ENCODE data around the gene POGLUT2.
A peak's percentile ranks its signal among the peaks of the same experiment; 100 is the strongest.

Gene POGLUT2

GRCh38 chr13:102798581-102799425, at the start of gene POGLUT2, which contains the start of gene BIVM:
Gene POGLUT2, minus strand, starts transcription at chr13:102798976. Its CDS starts 306 bp downstream, at chr13:102798670.
Gene BIVM, plus strand, starts transcription at chr13:102799119. Its CDS starts 8,149 bp downstream, at chr13:102807268.
- DNase-seq = peak; percentile 91

GRCh38 chr13:102847272-102848234, 48.8 kb upstream of the POGLUT2 start:
- DNase-seq = peak; percentile 27

DNA sequence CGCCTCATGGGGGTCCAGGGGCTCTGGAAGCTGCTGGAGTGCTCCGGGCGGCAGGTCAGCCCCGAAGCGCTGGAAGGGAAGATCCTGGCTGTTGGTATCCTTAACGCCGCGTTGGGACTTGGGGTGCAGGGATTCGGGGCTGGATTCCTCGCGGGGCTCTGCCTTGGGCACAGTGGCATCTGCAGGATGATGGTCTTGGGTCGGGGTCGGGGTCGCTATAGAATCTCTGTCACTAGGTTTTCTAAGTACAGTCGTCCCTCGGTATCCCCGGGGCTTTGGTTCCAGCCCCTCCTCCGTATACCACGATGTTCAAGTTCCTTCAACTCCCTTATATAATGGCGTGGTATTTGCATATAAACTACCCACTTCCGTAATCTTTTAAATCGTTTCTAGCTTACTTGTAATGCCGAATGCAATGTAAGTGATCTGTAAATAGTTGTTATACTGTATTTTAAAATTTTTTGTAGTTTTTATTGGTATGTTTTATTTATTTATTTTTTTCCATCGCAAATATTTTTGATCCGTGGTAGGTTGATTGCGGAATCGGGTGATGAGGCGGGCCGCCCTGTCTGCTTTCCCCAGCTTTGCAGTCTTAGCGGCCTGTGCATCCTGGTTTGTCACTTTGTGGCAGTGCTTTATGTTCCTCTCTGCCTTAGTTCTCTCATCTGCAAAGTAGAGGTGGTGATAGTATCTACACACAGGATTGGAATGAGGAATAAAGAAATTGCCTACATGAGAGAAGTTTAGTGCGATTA, 47.7 kb upstream of the POGLUT2 start:
- DNase-seq = peak; percentile 35

- peak; percentile 95 for DNase-seq
Observed at GRCh38 chr13:102845630-102846260, 47.0 kb upstream of the POGLUT2 start, which contains the start of gene ERCC5. Gene ERCC5, plus strand, starts transcription at chr13:102846032. Its CDS starts 235 bp downstream, at chr13:102846267.

DNA sequence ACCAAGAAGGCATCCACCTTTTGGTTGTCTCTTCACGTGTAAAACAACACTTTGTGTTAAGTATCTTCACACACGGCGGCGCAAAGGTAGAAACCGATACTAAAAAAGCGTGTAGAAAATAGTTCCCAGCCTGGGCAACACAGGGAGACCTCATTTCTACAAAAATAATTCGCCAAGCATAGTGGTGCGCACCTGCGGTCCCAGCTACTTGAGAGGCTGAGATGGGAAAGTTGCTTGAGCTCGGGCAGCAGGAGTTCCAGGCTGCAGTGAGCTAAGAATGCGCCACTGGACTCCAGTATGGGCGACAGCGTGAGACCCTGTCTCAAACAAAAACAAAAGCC, 46.5 kb upstream of the POGLUT2 start:
- no peak for DNase-seq

DNA sequence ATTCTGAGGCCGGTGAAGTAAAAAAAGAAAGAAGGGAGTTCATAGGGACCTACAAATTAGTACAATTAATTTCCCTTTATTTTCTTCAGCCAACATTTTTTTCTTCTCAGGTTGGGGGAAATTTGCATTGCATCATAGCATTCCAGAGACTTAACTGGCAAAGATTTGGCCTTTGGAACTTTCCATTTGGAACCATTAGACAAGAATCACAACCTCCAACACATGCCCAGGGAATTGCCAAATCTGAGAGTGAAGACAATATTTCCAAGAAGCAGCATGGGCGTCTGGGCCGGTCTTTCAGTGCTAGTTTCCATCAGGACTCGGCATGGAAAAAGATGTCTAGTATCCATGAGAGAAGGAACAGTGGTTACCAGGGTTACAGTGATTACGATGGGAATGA, 40.7 kb upstream of the POGLUT2 start:
- DNase-seq = no peak

DNA sequence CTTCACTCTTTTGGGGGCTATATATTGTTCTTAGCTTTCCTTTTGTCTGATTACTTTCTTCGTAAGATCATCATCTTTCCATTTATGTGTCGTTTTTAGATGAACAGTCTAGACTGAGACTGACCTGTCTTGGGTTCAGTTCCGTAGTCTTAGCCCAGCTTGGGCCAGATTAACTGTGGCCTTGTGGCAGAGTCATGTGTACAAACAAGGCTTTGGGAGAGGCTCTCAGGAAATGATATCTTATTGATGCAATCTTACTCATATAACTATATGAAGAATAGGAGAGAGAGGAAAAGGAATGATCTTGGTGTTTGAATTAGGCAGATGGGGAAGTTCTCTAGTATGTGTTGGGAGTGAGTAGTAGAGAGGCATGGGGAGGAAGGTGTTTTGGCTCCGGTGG, 40.2 kb upstream of the POGLUT2 start:
- DNase-seq = no peak

DNA sequence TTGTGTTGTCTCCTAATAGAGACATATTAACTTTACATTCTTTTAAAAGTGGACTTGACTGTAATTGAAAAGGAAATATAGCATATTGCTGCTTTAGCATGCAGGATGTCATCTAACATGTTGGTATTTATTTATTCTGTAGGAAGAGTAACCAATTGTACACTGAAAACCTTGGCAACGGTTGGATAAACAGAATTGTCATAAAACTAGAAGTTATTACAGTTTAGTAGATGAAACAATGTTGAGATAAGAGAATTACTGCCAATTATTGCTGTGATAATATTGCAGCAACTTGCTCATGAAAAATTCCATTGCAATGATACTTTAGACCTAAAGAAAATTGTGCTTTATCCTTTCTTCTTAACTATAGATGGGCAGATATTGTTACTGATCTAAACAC, 39.5 kb upstream of the POGLUT2 start:
- no peak for DNase-seq

- no peak for DNase-seq
Observed at GRCh38 chr13:102836471-102836870, 37.7 kb upstream of the POGLUT2 start.

DNA sequence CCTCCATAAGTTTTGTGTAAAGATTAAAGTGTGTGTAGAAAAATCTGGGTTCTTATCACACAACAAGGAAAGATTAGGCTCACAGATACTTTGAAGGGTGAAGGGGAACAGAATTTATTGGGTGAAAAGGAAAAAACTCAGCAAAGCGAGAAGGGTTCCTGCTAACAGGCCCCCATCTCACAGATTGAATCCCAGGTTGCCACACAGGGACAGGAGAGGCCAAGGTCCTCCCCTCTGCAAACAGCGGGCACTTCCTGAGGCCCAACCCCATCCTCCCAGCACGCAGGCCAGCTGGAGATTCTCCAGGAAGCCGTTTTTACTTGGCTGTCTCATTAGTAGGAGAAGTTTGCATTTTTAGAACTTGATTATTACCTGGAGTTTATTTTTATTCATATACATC, 31.9 kb upstream of the POGLUT2 start:
- DNase-seq = no peak

- DNase-seq = no peak
Observed at GRCh38 chr13:102825921-102826706, 27.3 kb upstream of the POGLUT2 start.

DNA sequence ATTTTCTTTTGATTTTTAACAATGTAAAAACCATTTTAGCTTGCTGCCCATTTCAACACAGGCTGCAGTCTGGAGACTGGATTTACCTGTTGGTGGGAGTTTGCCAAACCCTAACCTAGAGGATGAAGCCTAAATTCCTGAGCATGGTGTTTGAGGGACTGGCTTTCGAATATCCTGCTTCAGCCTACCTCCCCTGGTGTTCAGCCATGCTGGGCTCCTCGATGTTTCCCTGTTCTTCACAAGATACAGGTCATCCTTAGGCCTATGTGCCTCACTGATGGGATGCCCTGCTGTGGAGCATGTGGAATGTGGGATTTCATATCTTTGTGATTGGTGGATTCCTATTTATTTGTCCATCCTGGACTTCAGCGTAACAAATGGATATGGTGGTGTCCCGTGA, 26.6 kb upstream of the POGLUT2 start:
- DNase-seq = no peak

GRCh38 chr13:102817907-102818306, 19.1 kb upstream of the POGLUT2 start:
- no peak for DNase-seq

- no peak for DNase-seq
Observed at GRCh38 chr13:102817241-102817640, 18.5 kb upstream of the POGLUT2 start.

DNA sequence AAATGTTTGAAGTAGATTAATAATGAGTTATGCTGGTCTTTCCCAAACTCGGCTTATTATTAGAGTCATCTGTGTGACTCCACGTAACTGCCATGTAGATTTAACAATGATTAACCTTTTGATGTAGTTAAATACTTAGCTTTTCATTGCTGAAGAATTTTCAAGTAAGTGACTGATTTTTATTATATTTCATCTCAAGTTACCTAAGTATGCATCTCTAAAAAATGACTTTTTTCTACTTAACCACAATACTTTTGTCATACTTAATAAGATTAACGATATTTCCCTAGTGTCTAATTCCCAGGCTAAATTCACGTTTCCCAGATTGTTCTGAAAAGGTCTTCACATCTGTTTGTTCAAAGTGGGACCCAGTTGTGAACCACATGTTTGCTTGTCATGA, 17.9 kb upstream of the POGLUT2 start:
- DNase-seq = no peak

- DNase-seq = no peak
Observed at GRCh38 chr13:102815788-102816187, 17.0 kb upstream of the POGLUT2 start.

- DNase-seq = no peak
Observed at GRCh38 chr13:102814793-102815192, 16.0 kb upstream of the POGLUT2 start.

DNA sequence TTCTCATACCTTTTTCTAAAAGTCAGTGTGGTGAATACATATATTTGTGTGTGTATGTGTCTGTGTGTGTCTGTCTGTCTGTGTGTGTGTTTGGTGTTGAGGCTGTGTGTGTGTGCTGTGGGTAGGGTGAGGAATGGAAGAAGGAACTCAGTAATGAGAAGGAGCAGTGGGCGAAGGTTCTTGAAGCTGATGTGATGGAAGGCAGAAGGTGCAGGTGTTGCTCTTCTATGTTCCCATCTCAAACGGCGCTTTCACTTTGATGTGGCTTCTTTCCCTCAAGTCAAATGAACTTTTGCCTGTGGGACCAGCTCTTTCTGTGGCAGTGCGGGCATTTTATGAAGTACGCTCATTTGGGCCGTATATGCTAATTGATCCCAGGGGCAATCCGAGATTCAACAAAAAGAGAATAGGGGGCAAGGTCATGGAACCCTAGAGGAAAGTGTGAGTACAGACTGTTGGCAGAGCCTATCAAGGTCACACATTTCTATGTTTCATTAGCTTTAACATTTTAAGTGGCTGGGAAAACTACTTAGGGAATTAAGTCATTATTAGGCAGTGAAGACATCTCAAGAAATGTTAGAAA, 15.3 kb upstream of the POGLUT2 start:
- DNase-seq = no peak

GRCh38 chr13:102812611-102813287, 14.0 kb upstream of the POGLUT2 start:
- DNase-seq = no peak

DNA sequence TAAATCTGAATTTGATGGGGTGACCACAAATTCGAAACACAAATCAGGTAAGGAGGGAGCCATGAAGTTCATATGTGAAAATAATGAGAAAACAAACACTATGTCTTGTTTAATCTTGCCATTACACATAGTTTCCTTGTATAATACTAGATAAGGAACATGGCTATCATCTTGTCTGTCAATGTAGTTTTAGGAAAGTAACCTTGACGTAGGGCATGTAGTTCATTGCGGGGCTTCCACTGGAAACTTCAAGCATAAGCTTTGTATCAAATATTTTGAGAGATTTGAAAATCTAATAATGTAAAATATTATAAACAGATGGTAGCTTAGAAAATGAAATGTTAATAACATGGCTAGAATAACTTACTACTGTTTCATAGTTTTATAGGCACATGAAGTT, 8.9 kb upstream of the POGLUT2 start:
- no peak for DNase-seq
